Measurements from ENCODE around the gene PRKAG2. TPM values are rescaled to one million over a fixed set of nuclear protein-coding genes. Genes with fewer than 3 reads are reported as not detected.

The PRKAG2 gene
- total RNA-seq, 2 experiments from 2014 or later = 16.9 to 18.7 TPM

DNA sequence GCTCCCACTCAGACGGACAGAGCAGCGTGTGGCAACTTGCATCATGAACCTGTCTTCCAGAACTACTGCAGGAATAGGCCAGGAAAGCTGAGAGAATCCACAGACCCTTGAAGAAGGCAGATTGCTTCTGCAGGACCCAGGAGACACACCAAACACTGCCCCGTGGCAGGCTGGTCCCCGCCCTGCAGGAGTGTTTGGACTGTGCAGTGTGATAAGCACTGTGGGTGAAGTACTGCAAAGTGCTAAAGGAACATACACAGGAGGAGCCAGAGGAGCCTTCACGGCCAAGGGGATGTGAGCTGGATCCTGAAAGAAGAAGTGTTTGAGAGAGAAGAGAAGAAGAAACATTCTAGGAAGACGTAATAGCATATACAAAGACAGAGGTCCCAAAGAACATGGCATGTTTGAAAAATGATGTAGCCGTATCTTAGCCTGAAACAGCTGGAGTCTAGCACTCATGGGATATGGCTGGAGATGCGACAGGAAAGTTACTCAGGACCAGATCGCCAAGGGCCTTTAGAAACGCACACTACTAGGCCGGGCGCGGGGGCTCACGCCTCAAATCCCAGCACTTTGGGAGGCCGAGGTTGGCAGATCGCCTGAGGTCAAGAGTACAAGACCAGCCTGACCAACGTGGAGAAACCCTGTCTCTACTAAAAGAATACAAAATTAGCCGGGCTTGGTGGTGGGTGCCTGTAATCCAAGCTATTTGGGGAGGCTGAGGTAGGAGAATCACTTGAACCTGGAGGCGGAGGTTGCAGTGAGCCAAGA, 260.3 kb downstream of the PRKAG2 start:
- Mint-ChIP-seq H3K27me3 (ENCODE audit: low read depth) (no peaks in the 10 kb centered on the region), H3K4me1 (ENCODE audit: low read depth) (no peaks in the 10 kb centered on the region), H3K4me3 (no peak overlapping the region), H3K36me3 (ENCODE audit: low read depth) (no peaks in the 10 kb centered on the region), H3K9me3 (no peaks in the 10 kb centered on the region), H3K27ac (no peak overlapping the region)
- no peak for DNase-seq
- intact Hi-C loops (cut with micrococcal nuclease) = no loop called here
- CTCF ChIA-PET = no interaction called here

DNA sequence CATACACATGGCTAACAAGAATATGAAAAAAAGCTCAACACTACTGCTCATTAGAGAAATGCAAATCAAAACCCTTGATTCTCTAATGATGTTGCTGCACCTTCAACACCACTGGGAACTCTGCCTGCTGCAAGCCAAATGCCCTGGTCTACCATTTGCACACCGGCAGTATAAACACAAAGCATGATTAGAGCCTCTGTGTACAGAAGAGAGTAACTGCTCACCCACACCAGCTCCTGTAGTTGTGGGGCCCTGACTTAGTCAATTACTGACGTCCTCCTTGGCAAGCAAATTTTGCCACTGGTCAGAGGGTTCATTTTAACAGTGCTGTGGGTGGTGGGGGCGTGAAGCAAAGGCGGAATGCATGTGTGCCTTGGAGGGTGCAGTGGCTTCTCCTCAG, 261.1 kb downstream of the PRKAG2 start:
- Mint-ChIP-seq H3K27me3 (ENCODE audit: low read depth) (no peaks in the 10 kb centered on the region), H3K4me3 (no peak overlapping the region), H3K9me3 (no peaks in the 10 kb centered on the region), H3K36me3 (ENCODE audit: low read depth) (peaks cover 2% of the 10 kb centered on the region), H3K4me1 (ENCODE audit: low read depth) (no peaks in the 10 kb centered on the region), H3K27ac (no peak overlapping the region)
- intact Hi-C loops (cut with micrococcal nuclease) = no loop called here
- no peak for DNase-seq
- CTCF ChIA-PET = interaction anchor here (0.6 kb wide), 1 partner anchor 30 kb away, joined by 3 read pairs; no protein-coding TSS in a partner anchor

DNA sequence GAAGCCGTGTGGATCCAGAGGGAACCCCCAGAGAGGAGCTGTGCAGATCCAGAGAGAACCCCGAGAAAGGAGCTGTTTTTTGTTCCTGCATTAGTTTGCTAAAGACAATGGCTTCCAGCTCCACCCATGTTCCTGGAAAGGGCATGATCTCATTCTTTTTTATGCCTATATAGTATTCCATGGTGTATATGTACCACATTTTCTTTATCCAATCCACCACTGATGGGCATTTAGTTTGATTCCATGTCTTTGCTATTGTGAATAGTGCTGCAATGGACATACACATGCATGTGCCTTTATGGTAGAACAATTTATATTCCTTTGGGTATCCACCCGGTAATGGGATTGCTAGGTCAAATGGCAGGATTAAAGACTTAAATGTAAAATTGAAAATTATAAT, 261.9 kb downstream of the PRKAG2 start:
- H3K4me1 Mint-ChIP-seq (ENCODE audit: low read depth) = no peaks in the 10 kb centered on the region
- CTCF ChIA-PET = no interaction called here

DNA sequence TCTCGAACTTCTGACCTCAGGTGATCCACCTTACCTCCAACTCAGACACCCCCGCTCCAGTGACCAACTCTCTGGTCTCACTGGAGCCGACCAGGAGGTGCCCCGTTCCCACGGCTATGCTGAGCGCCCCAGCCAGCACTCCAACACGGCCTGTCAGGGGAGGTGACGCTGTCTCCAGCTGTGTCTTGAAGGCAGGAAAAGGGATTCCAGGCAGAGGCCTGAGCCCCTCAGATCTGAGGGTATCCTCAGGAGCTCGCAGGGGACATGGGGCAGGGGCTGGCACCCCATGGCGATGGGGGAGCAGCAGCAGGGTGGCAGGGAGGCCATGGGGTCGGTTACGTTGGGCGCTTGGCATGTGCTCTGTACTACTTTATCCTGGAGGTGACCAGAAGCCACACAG, 262.9 kb downstream of the PRKAG2 start:
- H3K36me3 Mint-ChIP-seq (ENCODE audit: low read depth) = peaks cover 3% of the 10 kb centered on the region
- H3K27me3 Mint-ChIP-seq (ENCODE audit: low read depth) = no peaks in the 10 kb centered on the region
- DNase-seq = no peak
- no peaks in the 10 kb centered on the region for H3K9me3 Mint-ChIP-seq
- H3K27ac Mint-ChIP-seq = no peak overlapping the region
- no peak overlapping the region for H3K4me3 Mint-ChIP-seq
- H3K4me1 Mint-ChIP-seq (ENCODE audit: low read depth) = no peaks in the 10 kb centered on the region
- intact Hi-C loops (cut with micrococcal nuclease) = no loop called here
- CTCF ChIA-PET = no interaction called here

More for the DNA sequence above, 261.9 kb downstream of the PRKAG2 start:
- intact Hi-C loops (cut with micrococcal nuclease) = no loop called here
- no peaks in the 10 kb centered on the region for H3K9me3 Mint-ChIP-seq
- no peak overlapping the region for H3K27ac Mint-ChIP-seq
- H3K4me3 Mint-ChIP-seq = no peak overlapping the region
- no peak for DNase-seq
- H3K36me3 Mint-ChIP-seq (ENCODE audit: low read depth) = peaks cover 3% of the 10 kb centered on the region
- no peaks in the 10 kb centered on the region for H3K27me3 Mint-ChIP-seq (ENCODE audit: low read depth)

DNA sequence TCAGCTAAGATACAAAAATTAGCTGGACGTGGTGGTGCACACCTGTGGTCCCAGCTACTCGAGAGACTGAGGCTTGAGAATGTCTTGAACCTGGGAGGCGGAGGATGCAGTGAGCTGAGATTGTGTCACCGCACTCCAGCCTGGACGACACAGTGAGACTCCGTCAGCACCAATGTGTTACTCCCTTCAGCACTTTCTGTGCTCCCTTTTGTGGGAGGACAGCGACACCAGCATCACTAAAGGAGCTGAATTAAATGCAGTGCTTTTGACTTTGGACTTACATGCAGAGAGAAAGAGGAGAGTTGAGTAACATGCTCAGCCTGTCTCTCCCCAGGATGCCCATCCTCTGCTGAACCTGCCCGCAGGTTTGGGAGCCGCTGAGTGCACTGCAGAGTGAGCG, 265.0 kb downstream of the PRKAG2 start:
- no peaks in the 10 kb centered on the region for H3K9me3 Mint-ChIP-seq
- CTCF ChIA-PET = no interaction called here
- H3K27ac Mint-ChIP-seq = no peak overlapping the region
- H3K4me3 Mint-ChIP-seq = no peak overlapping the region
- intact Hi-C loops (cut with micrococcal nuclease) = no loop called here
- peaks cover 3% of the 10 kb centered on the region for H3K36me3 Mint-ChIP-seq (ENCODE audit: low read depth)
- H3K27me3 Mint-ChIP-seq (ENCODE audit: low read depth) = no peaks in the 10 kb centered on the region
- H3K4me1 Mint-ChIP-seq (ENCODE audit: low read depth) = no peaks in the 10 kb centered on the region
- no peak for DNase-seq

DNA sequence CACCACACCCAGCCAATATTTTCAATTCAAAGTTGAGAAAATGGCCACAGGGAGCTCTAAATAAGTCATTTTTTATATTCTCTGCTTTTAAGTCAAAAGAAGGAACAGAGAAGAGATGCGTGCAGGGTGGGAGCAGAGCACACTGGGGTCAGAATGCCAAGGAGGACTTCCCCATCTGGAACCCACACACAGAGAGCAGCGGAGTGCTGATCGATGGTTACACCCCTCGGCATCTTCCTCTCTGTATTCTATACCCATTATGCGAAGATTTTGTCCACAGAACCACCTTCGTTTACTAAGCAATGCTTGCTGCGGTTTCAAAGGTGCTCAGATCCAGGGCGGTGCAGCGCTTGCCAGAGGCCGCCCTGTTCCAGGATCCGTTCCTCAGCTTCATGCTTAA, 265.9 kb downstream of the PRKAG2 start:
- Mint-ChIP-seq H3K27me3 (ENCODE audit: low read depth) (no peaks in the 10 kb centered on the region), H3K27ac (no peak overlapping the region), H3K4me1 (ENCODE audit: low read depth) (no peaks in the 10 kb centered on the region), H3K4me3 (no peak overlapping the region), H3K36me3 (ENCODE audit: low read depth) (peaks cover 3% of the 10 kb centered on the region), H3K9me3 (no peaks in the 10 kb centered on the region)
- intact Hi-C loops (cut with micrococcal nuclease) = no loop called here
- no peak for DNase-seq
- CTCF ChIA-PET = no interaction called here

DNA sequence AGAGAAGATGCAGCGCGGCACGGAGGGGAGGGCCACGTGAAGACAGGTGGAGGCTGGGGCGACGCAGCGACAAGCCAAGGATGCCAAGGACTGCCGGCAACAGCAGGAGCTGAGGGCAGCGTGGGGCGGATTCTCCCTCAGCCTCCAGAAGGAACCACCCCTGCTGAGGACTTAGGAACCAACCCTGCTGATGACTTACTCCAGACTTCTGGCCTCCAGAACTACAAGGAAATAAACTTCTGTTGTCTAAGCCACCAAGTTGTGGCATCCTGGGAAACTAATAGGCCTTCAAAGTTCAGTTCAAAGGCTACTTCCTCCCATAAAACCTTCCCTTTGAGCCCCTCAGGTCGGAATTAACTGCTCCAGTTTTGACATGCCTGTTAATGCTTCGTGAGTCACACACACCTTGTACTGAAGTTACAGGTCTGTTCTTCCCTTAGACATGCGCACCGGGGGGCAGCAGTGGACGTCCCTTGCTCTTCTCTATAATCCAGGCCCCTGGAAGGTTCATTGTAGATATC, 268.8 kb downstream of the PRKAG2 start:
- no peak overlapping the region for H3K4me3 Mint-ChIP-seq
- no peaks in the 10 kb centered on the region for H3K4me1 Mint-ChIP-seq (ENCODE audit: low read depth)
- no peaks in the 10 kb centered on the region for H3K27me3 Mint-ChIP-seq (ENCODE audit: low read depth)
- peaks cover 4% of the 10 kb centered on the region for H3K36me3 Mint-ChIP-seq (ENCODE audit: low read depth)
- no peaks in the 10 kb centered on the region for H3K9me3 Mint-ChIP-seq
- no peak overlapping the region for H3K27ac Mint-ChIP-seq
- intact Hi-C loops (cut with micrococcal nuclease) = no loop called here
- no peak for DNase-seq
- CTCF ChIA-PET = no interaction called here

DNA sequence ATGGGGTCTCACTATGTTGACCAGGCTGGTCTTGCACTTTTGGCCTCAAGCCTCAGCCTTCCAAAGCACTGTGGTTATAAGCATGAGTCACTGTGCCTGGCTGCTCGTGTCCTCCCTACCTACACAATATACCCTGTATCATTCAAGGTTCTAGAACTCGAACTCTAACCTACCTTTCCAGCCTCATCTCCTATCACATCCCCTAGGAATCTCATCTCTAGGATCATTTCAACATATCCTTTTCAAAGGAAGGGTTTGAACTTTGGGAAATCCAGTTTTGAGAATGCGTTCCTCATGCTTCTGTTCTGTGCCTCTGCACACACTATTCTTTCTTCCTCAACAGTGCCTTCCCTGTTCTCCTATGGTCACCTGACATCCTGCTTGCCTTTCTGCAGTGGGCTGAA, 269.4 kb downstream of the PRKAG2 start:
- CTCF ChIA-PET = no interaction called here
- Mint-ChIP-seq H3K27me3 (ENCODE audit: low read depth) (no peaks in the 10 kb centered on the region), H3K4me3 (no peak overlapping the region), H3K4me1 (ENCODE audit: low read depth) (no peaks in the 10 kb centered on the region), H3K27ac (no peak overlapping the region), H3K36me3 (ENCODE audit: low read depth) (peaks cover 4% of the 10 kb centered on the region), H3K9me3 (no peaks in the 10 kb centered on the region)
- no peak for DNase-seq
- intact Hi-C loops (cut with micrococcal nuclease) = no loop called here

DNA sequence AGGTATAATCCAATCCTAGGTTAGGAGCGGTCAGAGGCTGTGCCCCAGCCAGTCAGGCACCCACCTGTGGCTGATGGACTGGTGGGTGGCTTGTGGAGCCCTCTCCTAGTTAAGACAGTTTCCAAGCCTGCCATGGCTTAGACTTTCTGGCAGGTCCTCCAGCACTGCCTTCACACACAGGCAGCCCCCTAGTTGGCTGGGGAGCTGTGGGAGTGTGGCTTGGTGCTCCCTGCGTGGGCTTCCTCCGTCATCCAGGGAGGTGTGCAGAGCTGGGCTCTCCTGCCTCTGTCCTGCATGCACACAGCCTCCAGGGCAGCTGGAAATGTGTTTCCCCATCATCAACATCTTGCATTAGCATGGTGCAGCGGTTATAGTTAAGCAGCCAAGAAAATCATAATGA, 273.0 kb downstream of the PRKAG2 start:
- Mint-ChIP-seq H3K36me3 (ENCODE audit: low read depth) (peaks cover 1% of the 10 kb centered on the region), H3K27me3 (ENCODE audit: low read depth) (no peaks in the 10 kb centered on the region), H3K9me3 (no peaks in the 10 kb centered on the region), H3K4me1 (ENCODE audit: low read depth) (peaks cover 11% of the 10 kb centered on the region), H3K4me3 (no peak overlapping the region), H3K27ac (no peak overlapping the region)
- DNase-seq = no peak
- intact Hi-C loops (cut with micrococcal nuclease) = no loop called here
- CTCF ChIA-PET = no interaction called here

DNA sequence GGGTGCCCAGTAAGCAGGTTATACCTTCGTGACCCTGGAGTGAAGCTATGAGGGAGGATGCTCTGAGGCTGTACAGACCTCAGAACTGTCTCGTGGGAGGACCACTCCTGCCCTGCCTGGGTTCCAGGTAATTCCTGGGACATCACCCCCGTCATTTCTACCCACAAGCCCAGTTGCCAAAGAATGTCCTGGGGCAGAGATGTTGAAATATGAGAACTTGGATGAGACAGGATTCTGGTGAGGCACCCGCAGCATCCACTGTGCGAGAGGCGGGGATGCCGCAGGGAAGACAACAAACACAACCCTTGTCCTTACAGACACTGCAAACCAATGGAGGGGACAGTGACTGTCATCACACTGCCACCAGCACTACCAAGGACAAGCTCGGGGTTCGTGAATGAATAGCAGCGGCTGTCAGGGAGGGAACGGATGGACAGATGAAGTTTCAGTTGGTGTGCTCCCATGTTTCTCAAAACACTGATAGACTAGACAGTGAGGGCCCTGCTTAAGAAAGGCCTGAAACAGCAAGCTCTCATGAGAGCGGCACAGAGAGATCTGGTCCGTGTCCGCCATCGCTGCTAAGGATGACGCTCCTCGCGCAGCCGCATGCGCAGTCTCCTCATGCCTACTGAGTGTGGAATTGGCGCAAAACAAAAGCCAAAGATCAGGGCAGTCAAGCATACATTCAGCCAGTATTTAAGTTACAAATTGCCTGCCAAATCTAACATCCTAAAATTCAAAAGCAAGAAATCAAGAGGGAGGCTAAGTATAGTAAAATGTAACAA, 275.2 kb downstream of the PRKAG2 start:
- no peaks in the 10 kb centered on the region for H3K27me3 Mint-ChIP-seq (ENCODE audit: low read depth)
- no peak overlapping the region for H3K27ac Mint-ChIP-seq
- H3K4me1 Mint-ChIP-seq (ENCODE audit: low read depth) = peaks cover 16% of the 10 kb centered on the region
- H3K4me3 Mint-ChIP-seq = no peak overlapping the region
- no peaks in the 10 kb centered on the region for H3K9me3 Mint-ChIP-seq
- CTCF ChIA-PET = interaction anchor here (1.6 kb wide), 1 partner anchor 10 kb away, joined by 5 read pairs; no protein-coding TSS in a partner anchor
- intact Hi-C loops (cut with micrococcal nuclease) = no loop called here
- no peak for DNase-seq
- peaks cover 1% of the 10 kb centered on the region for H3K36me3 Mint-ChIP-seq (ENCODE audit: low read depth)

DNA sequence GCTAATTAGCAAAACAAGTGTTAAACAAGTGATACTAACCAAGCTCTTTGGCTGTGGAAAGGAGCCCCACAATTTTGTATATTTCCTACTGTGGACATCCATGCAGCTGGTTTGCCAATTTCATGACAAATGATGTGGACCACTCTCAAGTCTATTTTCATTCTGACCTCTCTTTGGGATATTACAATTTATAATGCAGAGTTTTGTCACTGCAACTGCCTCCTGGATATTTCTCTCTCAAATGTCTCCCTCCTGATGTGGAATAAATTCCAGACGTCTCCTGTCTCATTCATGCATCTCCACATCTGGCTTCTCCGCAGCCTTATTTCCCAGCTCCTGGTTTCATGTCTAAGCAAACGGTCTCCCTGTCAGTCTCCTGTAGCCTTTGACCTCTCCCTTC, 276.6 kb downstream of the PRKAG2 start:
- intact Hi-C loops (cut with micrococcal nuclease) = no loop called here
- H3K36me3 Mint-ChIP-seq (ENCODE audit: low read depth) = peaks cover 1% of the 10 kb centered on the region
- no peaks in the 10 kb centered on the region for H3K9me3 Mint-ChIP-seq
- no peak overlapping the region for H3K4me3 Mint-ChIP-seq
- H3K4me1 Mint-ChIP-seq (ENCODE audit: low read depth) = peaks cover 16% of the 10 kb centered on the region
- CTCF ChIA-PET = interaction anchor here (1.6 kb wide), 2 partner anchors 9 to 32 kb away, joined by 3 to 5 read pairs; no protein-coding TSS in a partner anchor
- DNase-seq = no peak
- no peak overlapping the region for H3K27ac Mint-ChIP-seq
- no peaks in the 10 kb centered on the region for H3K27me3 Mint-ChIP-seq (ENCODE audit: low read depth)

DNA sequence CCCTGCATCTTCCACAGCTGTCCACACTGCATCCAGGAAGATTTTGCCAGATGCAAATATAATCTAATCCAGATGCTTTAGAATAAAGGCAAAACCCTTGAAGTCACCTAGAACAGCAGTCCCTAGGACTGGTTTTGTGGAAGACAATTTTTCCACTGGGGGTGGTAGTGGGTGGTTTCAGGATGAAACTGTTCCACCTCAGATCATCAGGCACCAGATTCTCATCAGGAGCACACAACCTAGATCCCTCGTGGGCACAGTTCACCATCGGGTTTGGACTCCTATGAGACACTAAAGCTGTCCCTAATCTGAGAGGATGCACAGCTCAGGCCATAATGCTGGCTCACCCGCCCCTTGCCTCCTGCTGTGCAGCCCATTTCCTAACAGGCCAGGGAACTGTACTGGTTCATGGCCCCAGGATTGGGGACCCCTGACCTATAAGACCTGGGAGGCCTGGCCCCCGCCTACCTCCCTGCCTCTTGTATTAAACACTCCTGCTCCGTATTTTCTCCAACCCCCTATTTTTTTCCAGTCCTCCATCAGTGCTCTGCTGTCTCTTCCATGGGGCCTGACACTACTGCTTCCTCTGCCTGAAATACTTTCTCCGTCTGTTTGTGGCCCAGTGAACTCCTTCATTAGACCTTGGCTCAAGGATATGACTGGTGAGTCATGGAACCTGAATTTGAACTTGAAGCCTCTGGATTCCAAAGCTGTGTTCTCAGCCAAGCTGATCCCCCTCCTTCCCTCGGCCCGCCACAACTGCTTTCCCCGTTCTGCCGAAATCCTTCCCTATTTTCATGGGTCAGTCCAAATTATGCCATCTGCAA, 277.3 kb downstream of the PRKAG2 start:
- Mint-ChIP-seq H3K27me3 (ENCODE audit: low read depth) (no peaks in the 10 kb centered on the region), H3K36me3 (ENCODE audit: low read depth) (peaks cover 1% of the 10 kb centered on the region), H3K4me1 (ENCODE audit: low read depth) (peaks cover 16% of the 10 kb centered on the region), H3K9me3 (no peaks in the 10 kb centered on the region), H3K27ac (no peak overlapping the region), H3K4me3 (no peak overlapping the region)
- intact Hi-C loops (cut with micrococcal nuclease) = no loop called here
- CTCF ChIA-PET = interaction anchor here (1.2 to 1.6 kb wide), 2 partner anchors 32 to 33 kb away, joined by 3 to 4 read pairs; no protein-coding TSS in a partner anchor
- no peak for DNase-seq
